ENCODE data around the gene PDE4A. TPM values are rescaled to one million over a fixed set of nuclear protein-coding genes. Genes with fewer than 3 reads are reported as not detected.

Gene PDE4A
- total and polyA plus RNA-seq, 2 of the 8 experiments (the other 6 are each of a cell fraction or from before 2014, with no cell fraction given), result 2.0 to 4.4 TPM

GRCh38 chr19:10514211-10515145 lies 94.1 kb downstream of the PDE4A start:
- Histone ChIP-seq H2BK120ac (replicated peaks; ENCODE audit: low read depth, low read length) (no peak overlapping the region), H3K4me2 (ENCODE audit: insufficient read depth in 1 of 2, low read depth in 2 of 2, low read length in 2 of 2) (peak overlapping the region; percentile 68 to 94), H2AK5ac (ENCODE audit: low read depth, low read length) (no peak overlapping the region), H3K56ac (replicated peaks; ENCODE audit: insufficient read length, low read depth, low read length) (no peak overlapping the region), H3K9ac (replicated peaks in 1 of 4; ENCODE audit: extremely low read depth in 1 of 4, low read depth in 3 of 4, low read length in 3 of 4) (0 out of 7 replicates have a peak overlapping the region, but pooled peaks of 1 of the 4 experiments have one; percentile 31), H2BK5ac (ENCODE audit: low read depth, low read length) (no peak overlapping the region), H3K23me2 (ENCODE audit: low read depth, low read length) (peaks cover 30% of the 10 kb centered on the region), H3K27me3 (replicated peaks in 1 of 4; ENCODE audit: control insufficient read depth in 3 of 4, extremely low read depth in 1 of 4, insufficient read depth in 3 of 4, low read length in 3 of 4) (peaks cover 43 to 70% (median 66%) of the 10 kb centered on the region in 4 experiments; a peak in 6 of 7 replicates), H4K91ac (replicated peaks; ENCODE audit: insufficient read length, low read length) (no peak overlapping the region), H4K5ac (ENCODE audit: insufficient read length, low read depth, low read length) (no peak overlapping the region), H3K79me1 (ENCODE audit: low read depth, low read length) (no peaks in the 10 kb centered on the region; the same call in 1 of the 2 replicates), H2BK15ac (ENCODE audit: low read length) (peak overlapping the region; percentile 95; the same call in 1 of the 2 replicates), H2BK20ac (ENCODE audit: low read length) (peak overlapping the region; percentile 72; the same call in 1 of the 2 replicates), H3K36me3 (ENCODE audit: control insufficient read depth in 2 of 4, insufficient read depth in 4 of 4, low read length in 3 of 4) (no peaks in the 10 kb centered on the region), H2BK12ac (ENCODE audit: low read depth, low read length) (peak overlapping the region; percentile 46; the same call in 1 of the 2 replicates), H4K8ac (ENCODE audit: extremely low read depth, insufficient read depth, low read length) (peak overlapping the region; percentile 85; the same call in 1 of the 2 replicates), H3K4ac (replicated peaks; ENCODE audit: insufficient read length, low read depth, low read length) (no peak overlapping the region), H3K4me3 (ENCODE audit: extremely low read depth in 1 of 4, insufficient read depth in 2 of 4, low read depth in 3 of 4, low read length in 4 of 4) (peak overlapping the region; percentile 27 to 59 (median 56)), H3K9me3 (ENCODE audit: insufficient read depth in 2 of 2, low read depth in 1 of 2, low read length in 1 of 2) (no peaks in the 10 kb centered on the region), H4K20me1 (replicated peaks in 1 of 2; ENCODE audit: control insufficient read depth in 1 of 2, insufficient read depth in 2 of 2, low read length in 2 of 2) (peaks cover 3 to 8% of the 10 kb centered on the region in 2 experiments), H3K27ac (ENCODE audit: low read depth, low read length) (no peak overlapping the region), H3K23ac (ENCODE audit: insufficient read length) (no peak overlapping the region), H2AFZ (ENCODE audit: low read length) (peak overlapping the region; percentile 84; the same call in 1 of the 2 replicates), H3K79me2 (ENCODE audit: control insufficient read depth in 1 of 2, insufficient read depth in 2 of 2, low read length in 2 of 2) (no peaks in the 10 kb centered on the region), H3K18ac (ENCODE audit: extremely low read depth, low read length) (peak overlapping the region; percentile 72; the same call in 1 of the 2 replicates), H3K14ac (ENCODE audit: insufficient read length) (no peak overlapping the region), H3K4me1 (replicated peaks in 1 of 4; ENCODE audit: control insufficient read depth in 3 of 4, insufficient read depth in 4 of 4, low read length in 3 of 4) (peaks cover 0 to 33% (median 14%) of the 10 kb centered on the region in 4 experiments; a peak in 6 of 7 replicates)
- 6% methylated on average over 99 of the region's 107 CpGs; no CpG with 5 or more reads in 1 of the 2 experiments for WGBS, 2 experiments (ENCODE audit: extremely low coverage in 1 of 2, insufficient coverage in 1 of 2, insufficient read length in 1 of 2, insufficient replicate concordance in 2 of 2, low coverage in 1 of 2, low lambda C conversion rate in 2 of 2, missing lambda C conversion rate in 1 of 2)
- peak in 1 of 2 experiments; percentile 48 for DNase-seq (ENCODE audit: low read depth in 1 of 2, low spot score in 2 of 2)
- no peak for FAIRE-seq
- POLR2A ChIA-PET (ENCODE audit: partially characterized antibody), result interaction anchor here (0.6 to 1.5 kb wide), 3 partner anchors 12 to 54 kb away, joined by 3 to 4 read pairs (median 3); partner anchors contain the start of genes CDKN2D and KEAP1
- CTCF ChIA-PET (ENCODE audit: partially characterized antibody), result interaction anchor here (0.7 to 1.6 kb wide), 2 partner anchors 27 to 55 kb away, joined by 3 to 6 read pairs; partner anchors contain the start of gene CDKN2D
- TF ChIP-seq E2F6 (IDR thresholded peaks at IDR 0.05) (peak; percentile 44; the same call in 1 of the 2 replicates), NRF1 (IDR thresholded peaks at IDR 0.05; ENCODE audit: low read depth, low read length) (peak; percentile 35; the same call in 1 of the 2 replicates), TEAD4 (IDR thresholded peaks at IDR 0.05; ENCODE audit: low read depth, low read length) (peak; percentile 79; the same call in 1 of the 2 replicates), CREB1 (IDR thresholded peaks at IDR 0.05) (peak; percentile 19), TAF1 (IDR thresholded peaks at IDR 0.05; ENCODE audit: low read depth, low read length) (0 out of 2 replicates have a peak, but pooled peaks have one; percentile 8), EZH2 (IDR thresholded peaks at IDR 0.05; ENCODE audit: low read depth, low read length, severe bottlenecking) (peak; percentile 88), SUZ12 (IDR thresholded peaks at IDR 0.05; ENCODE audit: low read length) (peak; percentile 92)

Data from H1 (cell line).